Epithelial cell of proximal tubule (primary cell): ENCODE measurements around the gene TSPAN7. TPM values are rescaled to one million over a fixed set of nuclear protein-coding genes. Genes with fewer than 3 reads are reported as not detected.

ENCODE experiments used
- DNase-seq: peaks from one replicate; pipeline ENCODE4 v3.0.0-alpha.2; 2011; ENCODE audit warnings: low read depth
- H3K4me3 ChIP-seq: 2 replicates; pipeline ENCODE4 v1.5.1; 2011; ENCODE audit warnings: low read depth, mild to moderate bottlenecking, low read length
- total RNA-seq: library from RNA; depleted of rRNA; stranded (reverse); fragments of >200 nt; gene quantifications from 2 replicates; pipeline ENCODE4 v1.2.3, GENCODE V29; 2015
- TF ChIP-seq, protein P1 (sequence below): conservative IDR thresholded peaks from 2 replicates; pipeline ENCODE4 v1.5.1; 2012; ENCODE audit warnings: low read depth, mild to moderate bottlenecking, low read length

The TSPAN7 gene
- total RNA-seq, 1 donor from 2014 or later = 1.9 TPM

DNA sequence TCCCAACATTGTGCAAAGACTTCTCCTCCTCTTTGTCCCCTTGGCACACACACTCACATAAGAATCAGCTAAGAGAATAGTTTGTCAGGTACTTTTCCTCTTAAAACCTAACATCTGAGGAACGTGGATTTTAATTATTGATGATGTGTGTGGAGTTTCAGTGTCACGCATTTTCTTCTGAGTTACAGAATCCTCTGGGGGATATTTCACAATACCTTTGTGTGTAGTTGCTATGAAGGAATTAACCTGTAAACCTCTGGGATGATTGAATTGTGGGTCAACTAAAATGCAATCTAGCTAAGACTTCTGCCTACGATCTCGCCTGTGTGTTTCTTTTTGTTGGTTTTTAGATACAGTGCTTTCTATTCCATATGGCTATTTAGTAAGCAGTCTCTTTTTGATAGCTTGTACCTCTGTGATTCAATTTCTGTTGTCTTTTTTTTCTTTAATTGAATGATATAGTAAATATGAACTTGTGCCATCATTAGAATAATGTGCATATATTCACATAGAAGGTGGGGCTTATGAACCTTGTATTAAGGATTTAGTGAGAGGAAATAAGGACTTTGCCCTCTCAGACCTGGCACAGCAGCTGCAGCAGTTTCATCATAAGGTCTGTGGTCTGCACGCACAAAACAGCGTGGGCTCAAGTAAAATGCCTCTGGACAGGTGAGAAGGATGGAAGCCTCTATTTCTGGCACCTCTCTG lies 99.2 kb downstream of the TSPAN7 start:
- no peak overlapping the region for H3K4me3 ChIP-seq
- DNase-seq = no peak
- TF ChIP-seq, protein P1, sequence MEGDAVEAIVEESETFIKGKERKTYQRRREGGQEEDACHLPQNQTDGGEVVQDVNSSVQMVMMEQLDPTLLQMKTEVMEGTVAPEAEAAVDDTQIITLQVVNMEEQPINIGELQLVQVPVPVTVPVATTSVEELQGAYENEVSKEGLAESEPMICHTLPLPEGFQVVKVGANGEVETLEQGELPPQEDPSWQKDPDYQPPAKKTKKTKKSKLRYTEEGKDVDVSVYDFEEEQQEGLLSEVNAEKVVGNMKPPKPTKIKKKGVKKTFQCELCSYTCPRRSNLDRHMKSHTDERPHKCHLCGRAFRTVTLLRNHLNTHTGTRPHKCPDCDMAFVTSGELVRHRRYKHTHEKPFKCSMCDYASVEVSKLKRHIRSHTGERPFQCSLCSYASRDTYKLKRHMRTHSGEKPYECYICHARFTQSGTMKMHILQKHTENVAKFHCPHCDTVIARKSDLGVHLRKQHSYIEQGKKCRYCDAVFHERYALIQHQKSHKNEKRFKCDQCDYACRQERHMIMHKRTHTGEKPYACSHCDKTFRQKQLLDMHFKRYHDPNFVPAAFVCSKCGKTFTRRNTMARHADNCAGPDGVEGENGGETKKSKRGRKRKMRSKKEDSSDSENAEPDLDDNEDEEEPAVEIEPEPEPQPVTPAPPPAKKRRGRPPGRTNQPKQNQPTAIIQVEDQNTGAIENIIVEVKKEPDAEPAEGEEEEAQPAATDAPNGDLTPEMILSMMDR = no peak

DNA sequence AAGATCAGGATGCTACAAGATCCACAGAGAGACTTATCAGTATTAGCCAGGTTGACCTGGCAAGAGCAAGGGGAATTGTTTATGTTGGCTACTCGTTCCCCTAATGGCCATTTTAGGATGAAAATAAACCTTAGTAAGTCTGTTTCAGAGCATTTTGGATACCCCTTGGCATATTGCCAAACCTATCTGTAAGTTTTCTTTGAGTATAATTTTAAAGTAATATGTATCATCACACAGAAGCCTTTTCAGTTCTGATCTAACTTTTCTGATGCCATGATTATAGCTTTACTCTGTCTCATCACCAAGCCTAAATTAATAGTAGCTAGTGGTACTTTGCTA lies 99.7 kb downstream of the TSPAN7 start:
- DNase-seq = no peak
- TF ChIP-seq, protein P1 = no peak
- H3K4me3 ChIP-seq = no peak overlapping the region

GRCh38 chrX:38661561-38661960 lies 100.2 kb downstream of the TSPAN7 start:
- no peak overlapping the region for H3K4me3 ChIP-seq
- DNase-seq = no peak
- TF ChIP-seq, protein P1 = no peak

- H3K4me3 ChIP-seq = no peak overlapping the region
- TF ChIP-seq, protein P1 = no peak
- no peak for DNase-seq
These were observed 101.3 kb downstream of the TSPAN7 start for GRCh38 chrX:38662640-38663039.

DNA sequence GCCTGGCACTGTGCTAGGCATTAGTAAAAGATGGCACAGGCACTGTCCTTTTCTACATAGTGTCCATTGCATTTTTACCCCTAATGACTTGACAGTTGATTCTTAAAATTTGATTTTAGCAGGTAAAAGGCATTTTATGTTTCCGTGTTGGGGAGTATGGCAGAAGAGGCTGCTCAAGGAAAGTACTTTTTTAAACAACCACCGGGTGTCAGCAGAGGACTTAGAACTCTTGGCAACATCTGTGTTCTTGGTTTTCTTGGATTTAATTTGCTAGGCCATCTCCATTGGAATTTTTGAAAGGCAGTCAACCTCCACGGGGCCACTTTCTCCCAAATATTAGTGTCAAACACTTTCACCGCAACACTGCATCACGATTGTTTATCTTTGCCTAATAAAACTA lies 102.9 kb downstream of the TSPAN7 start:
- no peak for DNase-seq
- H3K4me3 ChIP-seq = no peak overlapping the region
- TF ChIP-seq, protein P1 = peak; percentile 54

DNA sequence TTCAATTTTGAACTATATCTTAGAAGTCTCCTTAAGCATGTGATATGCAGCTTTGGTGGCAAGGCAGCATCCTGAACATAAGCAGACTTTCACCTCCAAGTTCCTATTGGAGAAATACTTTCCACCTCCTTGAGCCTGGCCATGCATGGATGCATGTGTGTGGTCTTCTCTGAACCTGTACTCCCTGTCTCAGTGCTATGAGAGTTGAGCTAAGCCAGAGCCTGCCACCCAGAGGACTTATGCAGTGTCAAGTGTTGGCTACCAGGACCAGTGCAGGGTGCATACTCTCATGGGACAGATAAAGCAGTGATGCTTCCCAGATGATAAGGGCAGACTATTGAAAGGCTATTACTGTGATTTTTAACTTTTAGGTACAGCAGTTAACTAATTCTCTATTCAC lies 105.6 kb downstream of the TSPAN7 start:
- no peak overlapping the region for H3K4me3 ChIP-seq
- DNase-seq = no peak
- TF ChIP-seq, protein P1 = no peak

GRCh38 chrX:38668771-38669170 lies 107.4 kb downstream of the TSPAN7 start:
- no peak for DNase-seq
- TF ChIP-seq, protein P1 = no peak
- no peak overlapping the region for H3K4me3 ChIP-seq
